Astrocyte (in vitro differentiated cells and primary cell): ENCODE measurements around the gene IBTK. TPM values are rescaled to one million over a fixed set of nuclear protein-coding genes. Genes with fewer than 3 reads are reported as not detected.
A peak's percentile ranks its signal among the peaks of the same experiment; 100 is the strongest.

ENCODE experiments used
- DNase-seq: peaks from one replicate; pipeline ENCODE4 v3.0.0-alpha.2; 2010; ENCODE audit warnings: low read depth
- FAIRE-seq: peaks from 2 replicates; lab custom pipeline; 2011; peaks lifted over from hg19 to GRCh38; lab: Jason Lieb, UNC
- H2AFZ ChIP-seq: 2 replicates; pipeline ENCODE4 v1.6.0; 2012; ENCODE audit warnings: low read depth, low read length, inconsistent platforms
- H3K27ac ChIP-seq: 2 replicates; pipeline ENCODE4 v1.5.1; 2011; ENCODE audit warnings: low read depth, low read length, inconsistent platforms
- H3K27me3 ChIP-seq: 2 replicates; pipeline ENCODE4 v1.6.0; 2011; ENCODE audit warnings: low read length, inconsistent platforms; ENCODE audit not compliant: insufficient read depth
- H3K36me3 ChIP-seq: 2 replicates; pipeline ENCODE4 v1.5.1; 2011; ENCODE audit warnings: low read length, inconsistent platforms; ENCODE audit not compliant: insufficient read depth
- H3K4me1 ChIP-seq: 2 replicates; pipeline ENCODE4 v1.5.1; 2011; ENCODE audit warnings: low read length, inconsistent platforms; ENCODE audit not compliant: insufficient read depth
- H3K4me2 ChIP-seq: 2 replicates; pipeline ENCODE4 v1.6.0; 2012; ENCODE audit warnings: low read length, inconsistent platforms
- H3K4me3 ChIP-seq: 2 replicates; pipeline ENCODE4 v1.5.1; 2011; ENCODE audit warnings: low read depth, mild to moderate bottlenecking, low read length, inconsistent platforms; ENCODE audit not compliant: insufficient read depth
- H3K79me2 ChIP-seq: 2 replicates; pipeline ENCODE4 v1.6.0; 2012; ENCODE audit warnings: mild to moderate bottlenecking, low read length, inconsistent platforms; ENCODE audit not compliant: insufficient read depth
- H3K9ac ChIP-seq: 2 replicates; pipeline ENCODE4 v1.6.0; 2012; ENCODE audit warnings: mild to moderate bottlenecking, low read length, inconsistent platforms
- H3K9me3 ChIP-seq: 2 replicates; pipeline ENCODE4 v1.5.1; 2012; ENCODE audit warnings: low read depth, mild to moderate bottlenecking, low read length, inconsistent platforms; ENCODE audit not compliant: insufficient read depth
- H4K20me1 ChIP-seq: 2 replicates; pipeline ENCODE4 v1.6.0; 2012; ENCODE audit warnings: low read length, inconsistent platforms; ENCODE audit not compliant: insufficient read depth
- H3K27ac Mint-ChIP-seq: one replicate; pipeline ENCODE4 v1.8.0; 2021; ENCODE audit warnings: mild to moderate bottlenecking, mixed read lengths; ENCODE audit not compliant: unreplicated experiment
- H3K27me3 Mint-ChIP-seq: one replicate; pipeline ENCODE4 v1.8.0; 2021; ENCODE audit warnings: low read depth, mixed read lengths; ENCODE audit not compliant: unreplicated experiment
- H3K36me3 Mint-ChIP-seq: one replicate; pipeline ENCODE4 v1.8.0; 2021; ENCODE audit warnings: low read depth, mixed read lengths; ENCODE audit not compliant: unreplicated experiment
- H3K4me1 Mint-ChIP-seq: one replicate; pipeline ENCODE4 v1.8.0; 2021; ENCODE audit warnings: low read depth, mixed read lengths; ENCODE audit not compliant: unreplicated experiment
- H3K4me3 Mint-ChIP-seq: one replicate; pipeline ENCODE4 v1.8.0; 2021; ENCODE audit warnings: mild to moderate bottlenecking, moderate library complexity, mixed read lengths; ENCODE audit not compliant: unreplicated experiment
- H3K9me3 Mint-ChIP-seq: one replicate; pipeline ENCODE4 v1.8.0; 2021; ENCODE audit warnings: mild to moderate bottlenecking, mixed read lengths; ENCODE audit not compliant: unreplicated experiment
- EZH2 ChIP-seq: IDR thresholded peaks from 2 replicates; pipeline ENCODE4 v1.6.1; 2012; ENCODE audit warnings: mild to moderate bottlenecking, low read length, inconsistent platforms; ENCODE audit not compliant: insufficient read depth
- total RNA-seq: library from RNA; stranded (reverse); gene quantifications from 2 replicates; pipeline ENCODE4 v1.2.1, GENCODE V29; 2021
- TF ChIP-seq, protein P1 (sequence below): IDR thresholded peaks from 2 replicates; pipeline ENCODE4 v1.5.1; 2011; ENCODE audit warnings: low read depth, mild to moderate bottlenecking, inconsistent platforms, low read length, moderate library complexity; ENCODE audit not compliant: insufficient read depth

Gene IBTK
- total RNA-seq, 1 donor from 2014 or later = 42.7 TPM

DNA sequence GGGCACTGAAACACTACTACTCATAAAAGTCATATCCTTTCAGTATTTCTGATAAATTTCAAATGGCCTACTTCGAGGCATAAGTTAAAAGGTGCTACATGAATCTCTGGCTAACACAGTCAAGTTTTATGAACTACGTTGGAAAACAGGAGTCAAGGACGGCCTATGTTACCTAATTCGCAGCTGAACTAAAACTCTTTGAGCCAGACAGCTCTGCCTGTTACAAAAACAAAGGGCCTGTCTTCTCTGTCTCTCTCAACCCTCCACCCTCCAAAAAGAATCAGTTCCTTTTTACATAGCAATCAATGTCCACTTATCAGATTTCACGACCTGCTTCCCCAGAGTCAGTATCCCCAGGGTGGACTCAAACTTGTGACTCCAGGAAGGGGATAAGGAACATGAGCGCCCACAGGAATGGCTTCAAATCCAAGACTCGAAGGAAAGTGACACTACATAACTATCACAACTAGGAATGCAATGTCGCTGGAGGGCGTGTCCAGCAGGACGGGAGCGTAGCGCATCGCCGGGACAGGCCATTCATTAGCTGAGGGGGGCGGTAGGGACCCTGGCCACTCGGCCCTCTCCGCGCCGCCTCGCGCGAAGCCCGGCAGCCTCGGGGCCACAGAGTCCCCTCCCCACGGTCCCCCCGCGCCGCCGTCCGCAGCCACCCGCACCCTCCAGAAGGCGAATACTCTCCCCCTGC, 591 bp downstream of the IBTK start:
- peaks cover 21% of the 10 kb centered on the region for H3K4me1 ChIP-seq
- peak overlapping the region; percentile 99 for H2AFZ ChIP-seq
- H3K27ac Mint-ChIP-seq = peak overlapping the region; percentile 99
- DNase-seq = peak; percentile 36
- H3K9me3 Mint-ChIP-seq = peaks cover 3% of the 10 kb centered on the region
- H3K27me3 ChIP-seq = no peaks in the 10 kb centered on the region
- peaks cover 3% of the 10 kb centered on the region for H3K36me3 Mint-ChIP-seq
- H3K4me3 ChIP-seq = peak overlapping the region; percentile 86
- H3K79me2 ChIP-seq = peaks cover 59% of the 10 kb centered on the region
- no peaks in the 10 kb centered on the region for H3K27me3 Mint-ChIP-seq
- peak overlapping the region; percentile 94 for H3K9ac ChIP-seq
- TF ChIP-seq EZH2 = no peak
- TF ChIP-seq, protein P1, sequence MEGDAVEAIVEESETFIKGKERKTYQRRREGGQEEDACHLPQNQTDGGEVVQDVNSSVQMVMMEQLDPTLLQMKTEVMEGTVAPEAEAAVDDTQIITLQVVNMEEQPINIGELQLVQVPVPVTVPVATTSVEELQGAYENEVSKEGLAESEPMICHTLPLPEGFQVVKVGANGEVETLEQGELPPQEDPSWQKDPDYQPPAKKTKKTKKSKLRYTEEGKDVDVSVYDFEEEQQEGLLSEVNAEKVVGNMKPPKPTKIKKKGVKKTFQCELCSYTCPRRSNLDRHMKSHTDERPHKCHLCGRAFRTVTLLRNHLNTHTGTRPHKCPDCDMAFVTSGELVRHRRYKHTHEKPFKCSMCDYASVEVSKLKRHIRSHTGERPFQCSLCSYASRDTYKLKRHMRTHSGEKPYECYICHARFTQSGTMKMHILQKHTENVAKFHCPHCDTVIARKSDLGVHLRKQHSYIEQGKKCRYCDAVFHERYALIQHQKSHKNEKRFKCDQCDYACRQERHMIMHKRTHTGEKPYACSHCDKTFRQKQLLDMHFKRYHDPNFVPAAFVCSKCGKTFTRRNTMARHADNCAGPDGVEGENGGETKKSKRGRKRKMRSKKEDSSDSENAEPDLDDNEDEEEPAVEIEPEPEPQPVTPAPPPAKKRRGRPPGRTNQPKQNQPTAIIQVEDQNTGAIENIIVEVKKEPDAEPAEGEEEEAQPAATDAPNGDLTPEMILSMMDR = no peak
- peaks cover 3% of the 10 kb centered on the region for H3K36me3 ChIP-seq
- peaks cover 23% of the 10 kb centered on the region for H3K4me1 Mint-ChIP-seq
- H3K9me3 ChIP-seq = no peaks in the 10 kb centered on the region
- H4K20me1 ChIP-seq = peaks cover 15% of the 10 kb centered on the region
- peak overlapping the region; percentile 88 for H3K27ac ChIP-seq
- peak overlapping the region; percentile 91 for H3K4me3 Mint-ChIP-seq
- FAIRE-seq = no peak
- peak overlapping the region; percentile 99 for H3K4me2 ChIP-seq

- TF ChIP-seq, protein P1 = no peak
- TF ChIP-seq EZH2 = no peak
- peaks cover 3% of the 10 kb centered on the region for H3K9me3 Mint-ChIP-seq
- Histone ChIP-seq H3K27me3 (no peaks in the 10 kb centered on the region), H3K27ac (peak overlapping the region; percentile 88), H3K4me1 (peaks cover 21% of the 10 kb centered on the region), H3K4me2 (peak overlapping the region; percentile 99), H3K9ac (peak overlapping the region; percentile 94), H3K4me3 (peak overlapping the region; percentile 86), H4K20me1 (peaks cover 19% of the 10 kb centered on the region), H3K36me3 (peaks cover 3% of the 10 kb centered on the region), H3K79me2 (peaks cover 65% of the 10 kb centered on the region), H3K9me3 (no peaks in the 10 kb centered on the region), H2AFZ (no peak overlapping the region)
- FAIRE-seq = no peak
- H3K27me3 Mint-ChIP-seq = no peaks in the 10 kb centered on the region
- peaks cover 23% of the 10 kb centered on the region for H3K4me1 Mint-ChIP-seq
- peaks cover 3% of the 10 kb centered on the region for H3K36me3 Mint-ChIP-seq
- DNase-seq = no peak
- peak overlapping the region; percentile 96 for H3K27ac Mint-ChIP-seq
- peak overlapping the region; percentile 91 for H3K4me3 Mint-ChIP-seq
Observed at GRCh38 chr6:82246370-82246769, 1.2 kb downstream of the IBTK start.

DNA sequence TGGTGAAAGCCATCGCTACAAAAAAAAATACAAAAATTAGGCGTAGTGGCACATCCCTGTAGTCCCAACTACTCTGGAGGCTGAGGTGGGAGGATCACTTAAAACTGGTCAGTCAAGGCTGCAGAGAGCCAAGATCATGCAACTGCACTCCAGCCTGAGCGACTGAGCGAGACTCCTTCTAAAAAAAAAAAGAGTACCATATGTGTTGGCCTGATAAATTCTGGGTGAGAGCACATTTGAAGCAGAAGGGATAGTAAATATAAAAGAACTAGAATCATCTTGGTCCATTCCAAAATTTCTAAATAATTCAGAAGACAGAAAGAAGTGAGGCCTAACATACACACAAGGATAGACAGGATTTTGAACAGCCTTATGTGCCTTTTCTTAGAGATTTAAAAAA, 2.2 kb downstream of the IBTK start:
- Histone ChIP-seq H4K20me1 (peaks cover 27% of the 10 kb centered on the region), H3K4me1 (peaks cover 21% of the 10 kb centered on the region), H3K9me3 (no peaks in the 10 kb centered on the region), H3K79me2 (peaks cover 75% of the 10 kb centered on the region), H3K4me2 (peak overlapping the region; percentile 99), H3K27me3 (no peaks in the 10 kb centered on the region), H2AFZ (no peak overlapping the region), H3K9ac (no peak overlapping the region), H3K4me3 (no peak overlapping the region), H3K27ac (no peak overlapping the region), H3K36me3 (peaks cover 3% of the 10 kb centered on the region)
- FAIRE-seq (no peak), DNase-seq (no peak)
- Mint-ChIP-seq H3K4me1 (peaks cover 23% of the 10 kb centered on the region), H3K27me3 (no peaks in the 10 kb centered on the region), H3K36me3 (peaks cover 3% of the 10 kb centered on the region), H3K9me3 (peaks cover 3% of the 10 kb centered on the region), H3K4me3 (peak overlapping the region; percentile 91), H3K27ac (no peak overlapping the region)
- no peak for TF ChIP-seq EZH2
- TF ChIP-seq, protein P1 = no peak
